HepG2 (cell line): Measurements from ENCODE around the gene BMPR1B. TPM values are rescaled to one million over a fixed set of nuclear protein-coding genes. Genes with fewer than 3 reads are reported as not detected.

Source experiments
- ATAC-seq: fragments of 200-7000 bp; cut with Tn5 transposase; 3 replicates; pipeline ENCODE4 v1.9.1; 2020; ENCODE audit warnings: mild to moderate bottlenecking, moderate library complexity
- BruUV-seq: library from RNA; stranded (reverse); fragments of 400-500 nt; replicated peaks from 2 replicates; lab custom pipeline; 2021; lab: Mats Ljungman, UMichigan
- CTCF ChIA-PET: fragments of 300-600 bp; formaldehyde crosslinking; extraction: SDS; loops from one replicate; lab custom pipeline; 2021; ENCODE audit warnings: low total read pairs, inconsistent platforms, low intra/inter-chr PET ratio; lab: Yijun Ruan, JAX
- POLR2A ChIA-PET: fragments of 350-600 bp; sonication (Branson Sonifier 250); formaldehyde crosslinking; loops from one replicate; lab custom pipeline; 2020; ENCODE audit warnings: antibody characterized with exemption, inconsistent platforms; lab: Yijun Ruan, JAX
- DNase-seq: peaks from one replicate; pipeline ENCODE4 v3.0.0-alpha.2; 2015; ENCODE audit warnings: low spot score
- FAIRE-seq: peaks from 3 replicates; lab custom pipeline; 2011; peaks lifted over from hg19 to GRCh38; lab: Jason Lieb, UNC
- H2AFZ ChIP-seq: one replicate; pipeline ENCODE4 v1.6.1; 2011; ENCODE audit warnings: low read length, inconsistent platforms
- H3K27ac ChIP-seq: fragments of 300-600 bp; 3 replicates; pipeline ENCODE4 v1.8.0; 2011; ENCODE audit warnings: mixed run types, mild to moderate bottlenecking, mixed read lengths, low read length, inconsistent platforms; ENCODE audit not compliant: insufficient read depth; ENCODE audit errors: extremely low read length
- H3K27me3 ChIP-seq, 2 experiments: fragments of 200-600 bp in 1 of 2; 2 replicates in 1 of 2; 3 replicates in 1 of 2; pipeline versions ENCODE4 v1.6.0 to v1.8.0; 2011; ENCODE audit warnings: low read length in 2 of 2, mild to moderate bottlenecking in 2 of 2, moderate library complexity in 2 of 2, inconsistent platforms in 1 of 2; ENCODE audit not compliant: insufficient read depth in 2 of 2, control insufficient read depth in 1 of 2
- H3K36me3 ChIP-seq, 2 experiments: fragments of 200-600 bp in 1 of 2; replicated peaks in 1 of 2; 2 replicates in 1 of 2; 3 replicates in 1 of 2; pipeline versions ENCODE4 v1.5.1 to v1.8.0; 2011; ENCODE audit warnings: low read length in 2 of 2, inconsistent platforms in 1 of 2; ENCODE audit not compliant: insufficient read depth in 2 of 2, control insufficient read depth in 1 of 2
- H3K4me1 ChIP-seq: 2 replicates; pipeline ENCODE4 v1.5.1; 2012; ENCODE audit warnings: low read length, inconsistent platforms; ENCODE audit not compliant: insufficient read depth
- H3K4me2 ChIP-seq: 2 replicates; pipeline ENCODE4 v1.6.0; 2011; ENCODE audit warnings: low read depth, low read length, inconsistent platforms
- H3K4me3 ChIP-seq, 3 experiments: fragments of 200-600 bp in 1 of 3; sonication (generic), shearing (Covaris generic) in 1 of 3; replicated peaks in 1 of 3; 2 replicates each; pipeline ENCODE4 v1.5.1; 2011 to 2016; ENCODE audit warnings: low read length in 3 of 3, inconsistent platforms in 2 of 3, low read depth in 2 of 3, mild to moderate bottlenecking in 2 of 3, control low read depth in 1 of 3, mixed read lengths in 1 of 3; ENCODE audit not compliant: insufficient read depth in 1 of 3
- H3K79me2 ChIP-seq: one replicate; pipeline ENCODE4 v1.6.1; 2011; ENCODE audit warnings: low read length, inconsistent platforms; ENCODE audit not compliant: insufficient read depth
- H3K9ac ChIP-seq: 2 replicates; pipeline ENCODE4 v1.6.0; 2011; ENCODE audit warnings: mild to moderate bottlenecking, low read depth, low read length, inconsistent platforms; ENCODE audit not compliant: insufficient read depth
- H3K9me3 ChIP-seq: 2 replicates; pipeline ENCODE4 v1.5.1; 2012; ENCODE audit warnings: mild to moderate bottlenecking, low read length
- H4K20me1 ChIP-seq: 2 replicates; pipeline ENCODE4 v1.6.0; 2011; ENCODE audit warnings: inconsistent platforms, mild to moderate bottlenecking, low read length, moderate library complexity; ENCODE audit not compliant: insufficient read depth
- AKAP8 ChIP-seq: sonication (generic); formaldehyde crosslinking; IDR thresholded peaks from 2 replicates; pipeline ENCODE4 v1.5.1; 2020; ENCODE audit warnings: mild to moderate bottlenecking, missing genetic modification reagents
- ARHGAP35 ChIP-seq: sonication (generic); formaldehyde crosslinking; IDR thresholded peaks from 2 replicates; pipeline ENCODE4 v1.9.0; 2022; ENCODE audit warnings: mild to moderate bottlenecking, inconsistent platforms, moderate library complexity, missing genetic modification reagents, borderline replicate concordance
- BORCS8-MEF2B ChIP-seq: sonication (generic); formaldehyde crosslinking; IDR thresholded peaks from 2 replicates; pipeline ENCODE4 v1.8.0; 2022; ENCODE audit warnings: mild to moderate bottlenecking, missing genetic modification reagents
- CAMTA2 ChIP-seq: sonication (generic); formaldehyde crosslinking; IDR thresholded peaks from 2 replicates; pipeline ENCODE4 v1.4.0; 2020; ENCODE audit warnings: mild to moderate bottlenecking, missing genetic modification reagents, borderline replicate concordance
- ELF4 ChIP-seq: sonication (generic); formaldehyde crosslinking; IDR thresholded peaks from 2 replicates; pipeline ENCODE4 v1.5.0; 2020; ENCODE audit warnings: missing genetic modification reagents, mild to moderate bottlenecking, moderate library complexity, borderline replicate concordance
- ERF ChIP-seq: IDR thresholded peaks from 2 replicates; pipeline ENCODE4 v1.6.1; 2018; ENCODE audit warnings: missing biosample characterization, missing genetic modification reagents
- SAFB2 ChIP-seq: sonication (generic); formaldehyde crosslinking; IDR thresholded peaks from 2 replicates; pipeline ENCODE4 v1.5.1; 2020; ENCODE audit warnings: missing genetic modification reagents, low read depth, mild to moderate bottlenecking, borderline replicate concordance
- SOX6 ChIP-seq, 2 experiments: fragments of 450-650 bp in 1 of 2; sonication (generic) in 1 of 2; formaldehyde crosslinking in 1 of 2; IDR thresholded peaks; 2 replicates each; pipeline versions ENCODE4 v1.4.0 to v1.6.1; 2017 to 2020; ENCODE audit warnings: antibody characterized with exemption in 1 of 2, mild to moderate bottlenecking in 1 of 2, missing genetic modification reagents in 1 of 2
- ZFP36L1 ChIP-seq: sonication (generic); formaldehyde crosslinking; IDR thresholded peaks from 2 replicates; pipeline ENCODE4 v1.8.0; 2022; ENCODE audit warnings: mild to moderate bottlenecking, missing genetic modification reagents, moderate library complexity
- ZFP41 ChIP-seq: sonication (generic); formaldehyde crosslinking; IDR thresholded peaks from 2 replicates; pipeline ENCODE4 v1.4.0; 2020; ENCODE audit warnings: mild to moderate bottlenecking, missing genetic modification reagents, borderline replicate concordance
- ZNF143 ChIP-seq: sonication (generic); formaldehyde crosslinking; IDR thresholded peaks from 2 replicates; pipeline ENCODE4 v1.4.0; 2020; ENCODE audit warnings: missing genetic modification reagents
- ZNF207 ChIP-seq: fragments of 450-650 bp; IDR thresholded peaks from 2 replicates; pipeline ENCODE4 v1.6.1; 2016; ENCODE audit warnings: antibody characterized with exemption, borderline replicate concordance
- ZNF414 ChIP-seq: sonication (generic); formaldehyde crosslinking; IDR thresholded peaks from 2 replicates; pipeline ENCODE4 v1.5.0; 2020; ENCODE audit warnings: missing genetic modification reagents
- ZNF616 ChIP-seq: sonication (generic); formaldehyde crosslinking; IDR thresholded peaks from 2 replicates; pipeline ENCODE4 v1.5.0; 2020; ENCODE audit warnings: low read depth, mild to moderate bottlenecking, missing genetic modification reagents
- WGBS: methylation state at CpG from one replicate; pipeline ENCODE4 v1.1.6; 2017; ENCODE audit warnings: low lambda C conversion rate; 5-methylcytosine and 5-hydroxymethylcytosine counted together
- in situ Hi-C: cut with HindIII; loops from 2 replicates; pipeline ENCODE4 v1.10.0; 2017; ENCODE audit warnings: low pct_unique_long_range_greater_than_20kb; ENCODE audit not compliant: extremely low pct_ligation_motif_present
- intact Hi-C: fragments of 100-400 bp; cut with micrococcal nuclease; formaldehyde crosslinking; loops from one replicate; pipeline ENCODE4 v1.10.0; 2022; ENCODE audit not compliant: unreplicated experiment
- polyA plus RNA-seq, 8 experiments: library from polyadenylated mRNA; depleted of rRNA in 3 of 8; stranded (reverse) in 7 of 8; unstranded in 1 of 8; fragments of >200 nt; fragmentation: Illumina TruSeq in 4 of 8; extraction: Trizol in 4 of 8; gene quantifications; 2 replicates each; pipeline versions ENCODE4 v1.2.1 to v1.2.3, GENCODE V29; 2011 to 2016; ENCODE audit warnings: low read depth in 4 of 8, missing spikeins in 1 of 8, mixed read lengths in 1 of 8; ENCODE audit not compliant: insufficient read depth in 1 of 8
- total RNA-seq, 5 experiments: library from RNA; depleted of rRNA; stranded (reverse); fragments of >200 nt; fragmentation: Illumina TruSeq; extraction: Trizol; gene quantifications; 2 replicates each; pipeline ENCODE4 v1.2.3, GENCODE V29; 2016; ENCODE audit warnings: low read depth in 1 of 5
- TF ChIP-seq, protein P1 (sequence below): sonication (generic); formaldehyde crosslinking; IDR thresholded peaks from 2 replicates; pipeline ENCODE4 v1.8.0; 2022; ENCODE audit warnings: mild to moderate bottlenecking, missing genetic modification reagents, moderate library complexity
- TF ChIP-seq, protein P2 (sequence below): sonication (generic); formaldehyde crosslinking; IDR thresholded peaks from 2 replicates; pipeline ENCODE4 v1.4.0; 2020; ENCODE audit warnings: missing genetic modification reagents, borderline replicate concordance
- TF ChIP-seq, protein P3 (sequence below): sonication (generic); formaldehyde crosslinking; IDR thresholded peaks from 2 replicates; pipeline ENCODE4 v1.4.0; 2020; ENCODE audit warnings: mild to moderate bottlenecking, missing genetic modification reagents, borderline replicate concordance

Gene BMPR1B
- total and polyA plus RNA-seq, 2 of the 13 experiments (the other 11 are each of a cell fraction or from before 2014, with no cell fraction given) = 0.07 TPM; not detected in 1

DNA sequence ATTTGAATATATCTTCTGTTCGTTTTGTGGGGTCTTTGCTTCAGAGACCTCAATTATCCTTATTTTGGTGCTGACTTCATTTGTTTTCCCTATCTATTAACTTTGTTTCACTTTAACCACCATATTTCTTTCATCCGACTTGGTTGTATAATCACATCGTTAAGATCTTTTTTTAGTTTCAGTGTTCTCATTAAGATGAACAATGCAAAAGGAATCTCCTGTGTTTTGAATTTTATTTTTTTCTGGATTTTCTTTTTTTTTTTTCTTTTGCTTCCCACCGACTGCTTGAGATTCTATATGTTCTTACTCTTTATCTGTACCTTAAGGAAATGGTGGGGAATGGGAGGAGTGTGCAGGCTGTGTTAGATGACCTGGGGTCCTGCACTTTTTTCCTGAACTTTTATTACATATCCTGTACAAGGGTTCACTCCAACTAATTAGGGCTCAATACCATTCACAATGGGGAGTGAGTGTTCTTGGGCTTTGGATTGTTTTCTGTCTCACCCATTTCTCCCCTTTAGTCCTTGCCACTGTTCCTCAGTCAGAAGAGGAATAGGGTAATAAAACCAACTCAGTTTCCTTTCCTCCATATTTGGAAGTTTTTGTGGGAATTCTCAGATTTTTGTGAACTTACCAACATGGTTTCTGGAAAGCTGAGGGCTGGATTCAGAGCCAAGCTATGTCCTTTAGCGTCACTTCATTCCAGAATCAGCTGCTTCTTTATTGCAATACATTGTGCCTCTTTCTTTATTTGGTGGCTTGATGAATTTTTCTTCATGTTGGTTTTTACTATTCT, 43.2 kb upstream of the BMPR1B start (continued):
- TF ChIP-seq ZNF414 (CRISPR knock-in tag) (no peak), ELF4 (CRISPR knock-in tag) (no peak), SAFB2 (CRISPR knock-in tag) (no peak), ZNF143 (no peak), ZNF616 (CRISPR knock-in tag) (no peak), ERF (CRISPR knock-in tag) (no peak)
- TF ChIP-seq, protein P1, sequence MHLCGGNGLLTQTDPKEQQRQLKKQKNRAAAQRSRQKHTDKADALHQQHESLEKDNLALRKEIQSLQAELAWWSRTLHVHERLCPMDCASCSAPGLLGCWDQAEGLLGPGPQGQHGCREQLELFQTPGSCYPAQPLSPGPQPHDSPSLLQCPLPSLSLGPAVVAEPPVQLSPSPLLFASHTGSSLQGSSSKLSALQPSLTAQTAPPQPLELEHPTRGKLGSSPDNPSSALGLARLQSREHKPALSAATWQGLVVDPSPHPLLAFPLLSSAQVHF (CRISPR knock-in tag) = no peak

- Histone ChIP-seq H2AFZ (no peak overlapping the region), H3K4me1 (no peaks in the 10 kb centered on the region), H3K9ac (no peak overlapping the region), H3K27me3 (no peaks in the 10 kb centered on the region), H3K36me3 (no peaks in the 10 kb centered on the region), H3K4me2 (no peak overlapping the region), H3K79me2 (no peaks in the 10 kb centered on the region), H3K4me3 (no peak overlapping the region), H3K9me3 (no peaks in the 10 kb centered on the region), H4K20me1 (no peaks in the 10 kb centered on the region), H3K27ac (no peak overlapping the region)
- ChIA-PET CTCF (no interaction called here), POLR2A (no interaction called here)
- ATAC-seq (no peak), DNase-seq (no peak), FAIRE-seq (no peak)
- in situ Hi-C loops = no loop called here
- BruUV-seq = no TSS peak
- 58% methylated on average over 6 of the region's 6 CpGs for WGBS
- intact Hi-C loops = no loop called here
- TF ChIP-seq, protein P2, sequence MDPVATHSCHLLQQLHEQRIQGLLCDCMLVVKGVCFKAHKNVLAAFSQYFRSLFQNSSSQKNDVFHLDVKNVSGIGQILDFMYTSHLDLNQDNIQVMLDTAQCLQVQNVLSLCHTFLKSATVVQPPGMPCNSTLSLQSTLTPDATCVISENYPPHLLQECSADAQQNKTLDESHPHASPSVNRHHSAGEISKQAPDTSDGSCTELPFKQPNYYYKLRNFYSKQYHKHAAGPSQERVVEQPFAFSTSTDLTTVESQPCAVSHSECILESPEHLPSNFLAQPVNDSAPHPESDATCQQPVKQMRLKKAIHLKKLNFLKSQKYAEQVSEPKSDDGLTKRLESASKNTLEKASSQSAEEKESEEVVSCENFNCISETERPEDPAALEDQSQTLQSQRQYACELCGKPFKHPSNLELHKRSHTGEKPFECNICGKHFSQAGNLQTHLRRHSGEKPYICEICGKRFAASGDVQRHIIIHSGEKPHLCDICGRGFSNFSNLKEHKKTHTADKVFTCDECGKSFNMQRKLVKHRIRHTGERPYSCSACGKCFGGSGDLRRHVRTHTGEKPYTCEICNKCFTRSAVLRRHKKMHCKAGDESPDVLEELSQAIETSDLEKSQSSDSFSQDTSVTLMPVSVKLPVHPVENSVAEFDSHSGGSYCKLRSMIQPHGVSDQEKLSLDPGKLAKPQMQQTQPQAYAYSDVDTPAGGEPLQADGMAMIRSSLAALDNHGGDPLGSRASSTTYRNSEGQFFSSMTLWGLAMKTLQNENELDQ (CRISPR knock-in tag) = no peak
- TF ChIP-seq ZFP41 (no peak), AKAP8 (CRISPR knock-in tag) (no peak), ZNF207 (no peak), SAFB2 (CRISPR knock-in tag) (no peak), ZFP36L1 (CRISPR knock-in tag) (no peak), BORCS8-MEF2B (CRISPR knock-in tag) (no peak), SOX6 (IDR thresholded peaks at IDR 0.05) (no peak), SOX6 (CRISPR knock-in tag; IDR thresholded peaks at IDR 0.05) (no peak), ARHGAP35 (CRISPR knock-in tag) (no peak), CAMTA2 (no peak)
- TF ChIP-seq, protein P3, sequence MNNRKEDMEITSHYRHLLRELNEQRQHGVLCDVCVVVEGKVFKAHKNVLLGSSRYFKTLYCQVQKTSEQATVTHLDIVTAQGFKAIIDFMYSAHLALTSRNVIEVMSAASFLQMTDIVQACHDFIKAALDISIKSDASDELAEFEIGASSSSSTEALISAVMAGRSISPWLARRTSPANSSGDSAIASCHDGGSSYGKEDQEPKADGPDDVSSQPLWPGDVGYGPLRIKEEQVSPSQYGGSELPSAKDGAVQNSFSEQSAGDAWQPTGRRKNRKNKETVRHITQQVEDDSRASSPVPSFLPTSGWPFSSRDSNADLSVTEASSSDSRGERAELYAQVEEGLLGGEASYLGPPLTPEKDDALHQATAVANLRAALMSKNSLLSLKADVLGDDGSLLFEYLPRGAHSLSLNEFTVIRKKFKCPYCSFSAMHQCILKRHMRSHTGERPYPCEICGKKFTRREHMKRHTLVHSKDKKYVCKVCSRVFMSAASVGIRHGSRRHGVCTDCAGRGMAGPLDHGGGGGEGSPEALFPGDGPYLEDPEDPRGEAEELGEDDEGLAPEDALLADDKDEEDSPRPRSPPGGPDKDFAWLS (CRISPR knock-in tag) = no peak
Observed at GRCh38 chr4:94715726-94716125, 42.0 kb upstream of the BMPR1B start.
